OCI-LY7 (cell line): ENCODE data around the gene NEMP1. TPM values are rescaled to one million over a fixed set of nuclear protein-coding genes. Genes with fewer than 3 reads are reported as not detected.

ENCODE experiments used
- BruUV-seq: library from RNA; stranded (reverse); fragments of 400-500 nt; replicated peaks from 2 replicates; lab custom pipeline; 2021; lab: Mats Ljungman, UMichigan
- CTCF ChIA-PET: fragments of 300-600 bp; sonication (Branson Sonifier 250); formaldehyde crosslinking; loops from one replicate; lab custom pipeline; 2022; ENCODE audit warnings: antibody characterized with exemption; ENCODE audit not compliant: unreplicated experiment; lab: Charles Lee
- POLR2A ChIA-PET: fragments of 300-600 bp; sonication (Branson Sonifier 250); formaldehyde crosslinking; loops from one replicate; lab custom pipeline; 2022; ENCODE audit warnings: antibody characterized with exemption; lab: Charles Lee
- DNase-seq: peaks from one replicate; pipeline ENCODE4 v3.0.0-alpha.2; 2015; ENCODE audit warnings: low spot score
- H2AFZ ChIP-seq: fragments of 200-600 bp; sonication (generic), shearing (Covaris generic); 2 replicates; pipeline ENCODE4 v1.6.1; 2014; ENCODE audit warnings: mild to moderate bottlenecking, antibody characterized with exemption, low read length, moderate library complexity
- H3K27ac ChIP-seq: fragments of 200-600 bp; sonication (generic); 2 replicates; pipeline ENCODE4 v1.5.1; 2014; ENCODE audit warnings: mixed run types, low read depth, mild to moderate bottlenecking, moderate library complexity, low read length, inconsistent platforms; ENCODE audit not compliant: poor library complexity, severe bottlenecking
- H3K36me3 ChIP-seq: fragments of 200-600 bp; sonication (generic); 2 replicates; pipeline ENCODE4 v1.6.1; 2014; ENCODE audit warnings: mild to moderate bottlenecking, antibody characterized with exemption, low read length, moderate library complexity, mixed read lengths; ENCODE audit not compliant: insufficient read depth
- H3K4me1 ChIP-seq: fragments of 200-600 bp; sonication (generic); 2 replicates; pipeline ENCODE4 v1.5.1; 2014; ENCODE audit warnings: mild to moderate bottlenecking, low read length; ENCODE audit not compliant: insufficient read depth, poor library complexity, severe bottlenecking
- H3K4me2 ChIP-seq: fragments of 200-600 bp; sonication (generic); 2 replicates; pipeline ENCODE4 v1.6.1; 2014; ENCODE audit warnings: mild to moderate bottlenecking, low read length
- H3K4me3 ChIP-seq: fragments of 200-600 bp; sonication (generic); 2 replicates; pipeline ENCODE4 v1.5.1; 2014; ENCODE audit warnings: mild to moderate bottlenecking, low read depth, low read length; ENCODE audit not compliant: poor library complexity, severe bottlenecking
- H3K79me2 ChIP-seq: fragments of 200-600 bp; sonication (generic); 2 replicates; pipeline ENCODE4 v1.6.1; 2016; ENCODE audit warnings: low read depth, mild to moderate bottlenecking, low read length, moderate library complexity, mixed read lengths; ENCODE audit not compliant: insufficient read depth
- H3K9me2 ChIP-seq: fragments of 200-600 bp; sonication (generic); 2 replicates; pipeline ENCODE4 v1.6.1; 2016; ENCODE audit warnings: mild to moderate bottlenecking, low read length, mixed read lengths; ENCODE audit not compliant: insufficient read depth
- H3K9me3 ChIP-seq: fragments of 200-600 bp; sonication (generic); 2 replicates; pipeline ENCODE4 v1.6.1; 2014; ENCODE audit warnings: mild to moderate bottlenecking, mixed run types, low read length, mixed read lengths
- H4K20me1 ChIP-seq: fragments of 200-600 bp; sonication (generic); 2 replicates; pipeline ENCODE4 v1.6.1; 2014; ENCODE audit warnings: mild to moderate bottlenecking, antibody characterized with exemption, low read length, moderate library complexity, mixed read lengths; ENCODE audit not compliant: insufficient read depth
- EZH2phosphoT487 ChIP-seq: fragments of 200-600 bp; sonication (generic); IDR thresholded peaks from 2 replicates; pipeline ENCODE4 v1.6.1; 2018; ENCODE audit warnings: low read depth, borderline replicate concordance, mild to moderate bottlenecking, mixed run types, antibody characterized with exemption, low read length, moderate library complexity, mixed read lengths
- intact Hi-C: fragments of 100-400 bp; cut with micrococcal nuclease; formaldehyde crosslinking; loops from one replicate; pipeline ENCODE4 v1.10.0; 2022; ENCODE audit not compliant: unreplicated experiment
- total RNA-seq, 2 experiments: library from RNA; depleted of rRNA in 1 of 2; stranded (reverse); fragments of >200 nt in 1 of 2; shearing (Covaris generic) in 1 of 2; gene quantifications; 2 replicates each; pipeline ENCODE4 v1.2.3, GENCODE V29; 2014 to 2022
- TF ChIP-seq, protein P1 (sequence below): fragments of 200-600 bp; sonication (generic); conservative IDR thresholded peaks from 2 replicates; pipeline ENCODE4 v1.5.1; 2014; ENCODE audit warnings: mild to moderate bottlenecking, antibody characterized with exemption, low read length, moderate library complexity, mixed read lengths

NEMP1 gene
- total RNA-seq, 2 experiments from 2014 or later = 45.7 to 86.3 TPM

GRCh38 chr12:57106021-57106708, 27.6 kb upstream of the NEMP1 start:
- Histone ChIP-seq H4K20me1 (no peaks in the 10 kb centered on the region), H2AFZ (no peak overlapping the region), H3K4me2 (no peak overlapping the region), H3K9me3 (no peaks in the 10 kb centered on the region), H3K4me1 (peaks cover 21% of the 10 kb centered on the region), H3K79me2 (peaks cover 29% of the 10 kb centered on the region; the same call in 1 of the 2 replicates), H3K27ac (no peak overlapping the region), H3K36me3 (peaks cover 64% of the 10 kb centered on the region), H3K9me2 (no peaks in the 10 kb centered on the region), H3K4me3 (no peak overlapping the region)
- POLR2A ChIA-PET = interaction anchor here (0.5 to 1.5 kb wide), 3 partner anchors 17 to 27 kb away, joined by 3 to 6 read pairs (median 6); partner anchors contain the start of gene NAB2
- BruUV-seq = no TSS peak
- DNase-seq = no peak
- intact Hi-C loops = no loop called here
- TF ChIP-seq, protein P1, sequence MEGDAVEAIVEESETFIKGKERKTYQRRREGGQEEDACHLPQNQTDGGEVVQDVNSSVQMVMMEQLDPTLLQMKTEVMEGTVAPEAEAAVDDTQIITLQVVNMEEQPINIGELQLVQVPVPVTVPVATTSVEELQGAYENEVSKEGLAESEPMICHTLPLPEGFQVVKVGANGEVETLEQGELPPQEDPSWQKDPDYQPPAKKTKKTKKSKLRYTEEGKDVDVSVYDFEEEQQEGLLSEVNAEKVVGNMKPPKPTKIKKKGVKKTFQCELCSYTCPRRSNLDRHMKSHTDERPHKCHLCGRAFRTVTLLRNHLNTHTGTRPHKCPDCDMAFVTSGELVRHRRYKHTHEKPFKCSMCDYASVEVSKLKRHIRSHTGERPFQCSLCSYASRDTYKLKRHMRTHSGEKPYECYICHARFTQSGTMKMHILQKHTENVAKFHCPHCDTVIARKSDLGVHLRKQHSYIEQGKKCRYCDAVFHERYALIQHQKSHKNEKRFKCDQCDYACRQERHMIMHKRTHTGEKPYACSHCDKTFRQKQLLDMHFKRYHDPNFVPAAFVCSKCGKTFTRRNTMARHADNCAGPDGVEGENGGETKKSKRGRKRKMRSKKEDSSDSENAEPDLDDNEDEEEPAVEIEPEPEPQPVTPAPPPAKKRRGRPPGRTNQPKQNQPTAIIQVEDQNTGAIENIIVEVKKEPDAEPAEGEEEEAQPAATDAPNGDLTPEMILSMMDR = no peak
- no peak for TF ChIP-seq EZH2phosphoT487
- CTCF ChIA-PET = interaction anchor here (0.6 kb wide), 1 partner anchor 15 kb away, joined by 3 read pairs; no protein-coding TSS in a partner anchor

DNA sequence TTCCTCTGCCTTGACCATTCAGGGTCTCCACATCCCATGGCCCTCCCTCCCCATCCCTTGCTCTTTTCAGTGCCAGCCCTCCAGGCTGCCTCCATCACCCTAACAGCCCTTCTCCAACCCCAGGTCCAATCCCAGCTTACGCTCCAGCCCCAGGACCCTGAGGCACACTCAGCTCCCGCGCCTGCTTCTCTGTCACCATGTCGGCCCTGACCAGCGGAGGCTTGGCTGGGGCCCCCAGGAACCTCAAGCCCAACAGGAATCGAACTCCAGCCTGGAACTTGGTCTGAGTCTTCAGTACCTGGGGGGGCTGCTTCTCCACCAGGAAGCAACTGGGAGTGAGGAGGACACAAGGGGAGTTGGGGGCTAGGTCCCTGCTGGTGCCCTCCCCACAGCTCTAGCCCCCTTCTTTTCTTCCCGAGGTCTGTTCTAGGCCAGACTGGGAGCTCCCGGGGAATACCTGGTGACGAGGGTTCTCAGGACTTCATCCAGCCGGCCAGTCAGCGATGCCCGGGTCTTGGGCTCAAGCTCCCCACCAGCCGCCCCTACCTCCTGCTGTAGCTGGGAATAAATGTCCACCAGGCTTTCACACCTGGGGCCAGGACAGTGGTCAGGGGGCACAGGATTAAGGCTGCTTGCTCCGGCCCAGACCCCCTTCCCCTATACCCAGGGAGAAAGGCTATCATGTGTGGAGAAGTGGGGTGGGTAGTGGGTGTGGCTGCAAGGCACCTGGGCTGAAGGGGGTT, 26.6 kb upstream of the NEMP1 start:
- H2AFZ ChIP-seq = no peak overlapping the region
- ChIA-PET POLR2A (interaction anchor here (0.5 to 1.1 kb wide), 2 partner anchors 12 to 24 kb away, joined by 3 to 6 read pairs; no protein-coding TSS in a partner anchor), CTCF (interaction anchor here (0.6 kb wide), 1 partner anchor 14 kb away, joined by 3 read pairs; no protein-coding TSS in a partner anchor)
- intact Hi-C loops = no loop called here
- no peaks in the 10 kb centered on the region for H3K9me3 ChIP-seq
- no peaks in the 10 kb centered on the region for H4K20me1 ChIP-seq
- H3K4me3 ChIP-seq = no peak overlapping the region
- peaks cover 21% of the 10 kb centered on the region for H3K4me1 ChIP-seq
- no peaks in the 10 kb centered on the region for H3K9me2 ChIP-seq
- DNase-seq = no peak
- peaks cover 21% of the 10 kb centered on the region; the same call in 1 of the 2 replicates for H3K79me2 ChIP-seq
- H3K27ac ChIP-seq = no peak overlapping the region
- TF ChIP-seq EZH2phosphoT487 = no peak
- TF ChIP-seq, protein P1 = no peak
- H3K36me3 ChIP-seq = peaks cover 69% of the 10 kb centered on the region
- H3K4me2 ChIP-seq = no peak overlapping the region
- no TSS peak for BruUV-seq
